ENCODE measurements around the gene LRP2.
"Not testable (repeated sequence)": the region's sequence is repeated elsewhere in the genome, so short reads cannot be mapped to it uniquely, and the experiment has no call there.

The LRP2 gene

DNA sequence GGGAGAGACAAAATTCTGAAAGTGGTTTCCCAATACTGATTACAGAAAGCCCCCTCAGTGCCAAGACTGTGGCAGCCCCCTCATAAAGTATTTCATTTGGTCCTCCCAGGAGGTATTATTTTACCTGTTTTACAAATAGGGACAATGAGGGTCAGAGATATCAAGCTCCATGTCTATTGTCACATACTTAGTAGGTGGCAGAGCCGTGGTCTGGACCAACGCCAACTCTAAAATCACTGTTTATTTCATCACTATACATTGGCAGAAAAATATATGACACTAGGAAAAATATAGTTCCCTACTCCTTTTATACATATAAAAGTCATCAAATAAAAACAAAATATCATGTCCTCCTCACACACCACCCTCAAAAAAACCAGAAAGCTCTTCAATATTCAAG lies 224.4 kb downstream of the LRP2 start:
- TF ChIP-seq EZH2phosphoT487 (IDR thresholded peaks at IDR 0.05; ENCODE audit: borderline replicate concordance), result no peak
- TF ChIP-seq, protein P1, sequence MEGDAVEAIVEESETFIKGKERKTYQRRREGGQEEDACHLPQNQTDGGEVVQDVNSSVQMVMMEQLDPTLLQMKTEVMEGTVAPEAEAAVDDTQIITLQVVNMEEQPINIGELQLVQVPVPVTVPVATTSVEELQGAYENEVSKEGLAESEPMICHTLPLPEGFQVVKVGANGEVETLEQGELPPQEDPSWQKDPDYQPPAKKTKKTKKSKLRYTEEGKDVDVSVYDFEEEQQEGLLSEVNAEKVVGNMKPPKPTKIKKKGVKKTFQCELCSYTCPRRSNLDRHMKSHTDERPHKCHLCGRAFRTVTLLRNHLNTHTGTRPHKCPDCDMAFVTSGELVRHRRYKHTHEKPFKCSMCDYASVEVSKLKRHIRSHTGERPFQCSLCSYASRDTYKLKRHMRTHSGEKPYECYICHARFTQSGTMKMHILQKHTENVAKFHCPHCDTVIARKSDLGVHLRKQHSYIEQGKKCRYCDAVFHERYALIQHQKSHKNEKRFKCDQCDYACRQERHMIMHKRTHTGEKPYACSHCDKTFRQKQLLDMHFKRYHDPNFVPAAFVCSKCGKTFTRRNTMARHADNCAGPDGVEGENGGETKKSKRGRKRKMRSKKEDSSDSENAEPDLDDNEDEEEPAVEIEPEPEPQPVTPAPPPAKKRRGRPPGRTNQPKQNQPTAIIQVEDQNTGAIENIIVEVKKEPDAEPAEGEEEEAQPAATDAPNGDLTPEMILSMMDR (conservative IDR thresholded peaks at IDR 0.05; ENCODE audit: low read length), result no peak
- Histone ChIP-seq H3K27me3 (ENCODE audit: insufficient read depth, low read length, poor library complexity, severe bottlenecking) (no peaks in the 10 kb centered on the region), H3K9ac (ENCODE audit: low read depth, low read length, poor library complexity, severe bottlenecking) (no peak overlapping the region), H3K9me3 (ENCODE audit: insufficient read depth, low read depth, low read length) (no peaks in the 10 kb centered on the region), H3F3A (ENCODE audit: low read depth) (no peaks in the 10 kb centered on the region), H3K4me1 (ENCODE audit: insufficient read depth, low read length, poor library complexity, severe bottlenecking) (no peaks in the 10 kb centered on the region), H3K9me2 (replicated peaks; ENCODE audit: low read depth, low read length) (no peaks in the 10 kb centered on the region), H2AFZ (ENCODE audit: low read length) (no peak overlapping the region), H3K4me2 (ENCODE audit: low read depth, low read length, poor library complexity, severe bottlenecking) (no peak overlapping the region), H3K4me3 (ENCODE audit: low read length, poor library complexity, severe bottlenecking) (no peak overlapping the region), H3K36me3 (ENCODE audit: insufficient read depth, low read length) (no peaks in the 10 kb centered on the region), H4K20me1 (ENCODE audit: insufficient read depth, low read length, poor library complexity, severe bottlenecking) (no peaks in the 10 kb centered on the region), H3K79me2 (ENCODE audit: insufficient read depth, low read length) (no peaks in the 10 kb centered on the region)

DNA sequence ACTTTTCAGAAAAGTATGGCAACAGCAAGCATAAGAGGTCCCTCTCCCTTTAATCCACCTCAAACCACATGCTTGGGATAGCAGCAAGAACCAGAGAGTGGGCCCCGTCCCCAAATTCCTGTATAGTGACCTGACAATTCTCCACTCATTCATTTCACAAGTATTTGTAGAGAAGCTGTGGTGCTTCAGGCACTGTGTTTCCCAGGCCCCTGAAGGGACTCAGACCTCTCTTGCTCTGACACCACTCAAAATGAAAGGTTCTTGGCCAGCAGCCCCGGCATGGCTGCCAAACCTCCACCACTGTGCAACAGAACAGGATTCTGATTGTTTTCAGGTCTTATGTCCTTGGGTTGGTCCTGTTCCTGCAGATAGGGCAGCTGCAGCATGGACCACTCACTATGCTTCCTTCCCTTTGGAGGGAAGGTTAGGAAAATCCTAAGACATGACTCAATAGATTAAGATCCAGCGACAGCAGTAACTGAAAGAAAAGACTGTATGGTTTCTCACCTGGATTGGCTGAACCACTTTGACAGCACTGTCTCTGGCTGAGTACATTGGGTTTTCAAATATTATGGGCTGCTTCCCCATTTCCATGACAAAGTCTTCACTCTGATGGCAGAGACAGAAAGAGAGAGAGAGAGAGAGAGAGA lies 225.3 kb downstream of the LRP2 start:
- Histone ChIP-seq H2AFZ (ENCODE audit: low read length) (no peak overlapping the region), H3K4me2 (ENCODE audit: low read depth, low read length, poor library complexity, severe bottlenecking) (no peak overlapping the region), H3K9ac (ENCODE audit: low read depth, low read length, poor library complexity, severe bottlenecking) (no peak overlapping the region), H3K79me2 (ENCODE audit: insufficient read depth, low read length) (no peaks in the 10 kb centered on the region), H3K9me3 (ENCODE audit: insufficient read depth, low read depth, low read length) (no peaks in the 10 kb centered on the region), H3F3A (ENCODE audit: low read depth) (no peaks in the 10 kb centered on the region), H4K20me1 (ENCODE audit: insufficient read depth, low read length, poor library complexity, severe bottlenecking) (no peaks in the 10 kb centered on the region), H3K4me3 (ENCODE audit: low read length, poor library complexity, severe bottlenecking) (no peak overlapping the region), H3K36me3 (ENCODE audit: insufficient read depth, low read length) (no peaks in the 10 kb centered on the region), H3K9me2 (replicated peaks; ENCODE audit: low read depth, low read length) (no peaks in the 10 kb centered on the region), H3K4me1 (ENCODE audit: insufficient read depth, low read length, poor library complexity, severe bottlenecking) (no peaks in the 10 kb centered on the region), H3K27me3 (ENCODE audit: insufficient read depth, low read length, poor library complexity, severe bottlenecking) (no peaks in the 10 kb centered on the region)
- TF ChIP-seq, protein P1 (conservative IDR thresholded peaks at IDR 0.05; ENCODE audit: low read length), result no peak
- TF ChIP-seq EZH2phosphoT487 (IDR thresholded peaks at IDR 0.05; ENCODE audit: borderline replicate concordance), result no peak

DNA sequence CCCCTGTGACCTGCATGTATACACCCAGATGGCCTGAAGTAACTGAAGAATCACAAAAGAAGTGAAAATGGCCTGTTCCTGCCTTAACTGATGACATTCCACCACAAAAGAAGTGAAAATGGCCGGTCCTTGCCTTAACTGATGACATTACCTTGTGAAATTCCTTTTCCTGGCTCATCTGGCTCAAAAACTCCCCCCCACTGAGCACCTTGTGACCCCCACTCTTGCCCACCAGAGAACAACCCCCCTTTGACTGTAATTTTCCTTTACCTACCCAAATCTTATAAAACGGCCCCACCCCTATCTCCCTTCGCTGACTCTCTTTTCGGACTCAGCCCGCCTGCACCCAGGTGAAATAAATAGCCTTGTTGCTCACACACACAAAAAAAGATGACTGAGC lies 225.9 kb downstream of the LRP2 start:
- not testable (repeated sequence) for H2AFZ ChIP-seq (ENCODE audit: low read length); H3F3A ChIP-seq (ENCODE audit: low read depth); H3K9me3 ChIP-seq (ENCODE audit: insufficient read depth, low read depth, low read length); H3K4me1 ChIP-seq (ENCODE audit: insufficient read depth, low read length, poor library complexity, severe bottlenecking); H3K27me3 ChIP-seq (ENCODE audit: insufficient read depth, low read length, poor library complexity, severe bottlenecking); H3K36me3 ChIP-seq (ENCODE audit: insufficient read depth, low read length); H4K20me1 ChIP-seq (ENCODE audit: insufficient read depth, low read length, poor library complexity, severe bottlenecking); H3K9ac ChIP-seq (ENCODE audit: low read depth, low read length, poor library complexity, severe bottlenecking); H3K4me2 ChIP-seq (ENCODE audit: low read depth, low read length, poor library complexity, severe bottlenecking); H3K79me2 ChIP-seq (ENCODE audit: insufficient read depth, low read length); H3K9me2 ChIP-seq (replicated peaks; ENCODE audit: low read depth, low read length); H3K4me3 ChIP-seq (ENCODE audit: low read length, poor library complexity, severe bottlenecking)

DNA sequence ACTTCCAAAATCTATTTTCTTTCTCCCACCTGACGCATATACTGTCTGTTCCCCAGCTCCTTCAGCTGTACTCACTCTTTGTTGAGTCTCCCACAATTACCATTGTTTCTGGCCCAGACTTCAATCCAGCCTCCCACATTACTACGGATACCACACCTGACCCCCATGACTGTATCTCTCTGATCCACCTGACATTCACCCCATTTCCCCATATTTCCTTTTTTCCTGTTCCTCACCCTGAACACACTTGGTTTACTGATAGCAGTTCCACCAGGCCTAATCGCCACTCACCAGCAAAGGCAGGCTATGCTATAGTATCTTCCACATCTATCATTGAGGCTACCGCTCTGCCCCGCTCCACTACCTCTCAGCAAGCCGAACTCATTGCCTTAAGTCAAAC lies 228.1 kb downstream of the LRP2 start:
- H3K9me3 ChIP-seq (ENCODE audit: insufficient read depth, low read depth, low read length); H2AFZ ChIP-seq (ENCODE audit: low read length): not testable (repeated sequence)

More for the DNA sequence above, 228.1 kb downstream of the LRP2 start:
- H3K79me2 ChIP-seq (ENCODE audit: insufficient read depth, low read length); H3K4me2 ChIP-seq (ENCODE audit: low read depth, low read length, poor library complexity, severe bottlenecking); H3K27me3 ChIP-seq (ENCODE audit: insufficient read depth, low read length, poor library complexity, severe bottlenecking); H3K9me2 ChIP-seq (replicated peaks; ENCODE audit: low read depth, low read length); H4K20me1 ChIP-seq (ENCODE audit: insufficient read depth, low read length, poor library complexity, severe bottlenecking); H3F3A ChIP-seq (ENCODE audit: low read depth); H3K9ac ChIP-seq (ENCODE audit: low read depth, low read length, poor library complexity, severe bottlenecking); H3K4me3 ChIP-seq (ENCODE audit: low read length, poor library complexity, severe bottlenecking); H3K36me3 ChIP-seq (ENCODE audit: insufficient read depth, low read length): not testable (repeated sequence)
- H3K4me1 ChIP-seq (ENCODE audit: insufficient read depth, low read length, poor library complexity, severe bottlenecking), result peaks cover 16% of the 10 kb centered on the region

Measured in Loucy (cell line).